ENCODE results near the gene CES3.

The CES3 gene, protein sequence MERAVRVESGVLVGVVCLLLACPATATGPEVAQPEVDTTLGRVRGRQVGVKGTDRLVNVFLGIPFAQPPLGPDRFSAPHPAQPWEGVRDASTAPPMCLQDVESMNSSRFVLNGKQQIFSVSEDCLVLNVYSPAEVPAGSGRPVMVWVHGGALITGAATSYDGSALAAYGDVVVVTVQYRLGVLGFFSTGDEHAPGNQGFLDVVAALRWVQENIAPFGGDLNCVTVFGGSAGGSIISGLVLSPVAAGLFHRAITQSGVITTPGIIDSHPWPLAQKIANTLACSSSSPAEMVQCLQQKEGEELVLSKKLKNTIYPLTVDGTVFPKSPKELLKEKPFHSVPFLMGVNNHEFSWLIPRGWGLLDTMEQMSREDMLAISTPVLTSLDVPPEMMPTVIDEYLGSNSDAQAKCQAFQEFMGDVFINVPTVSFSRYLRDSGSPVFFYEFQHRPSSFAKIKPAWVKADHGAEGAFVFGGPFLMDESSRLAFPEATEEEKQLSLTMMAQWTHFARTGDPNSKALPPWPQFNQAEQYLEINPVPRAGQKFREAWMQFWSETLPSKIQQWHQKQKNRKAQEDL

GRCh38 chr16:66961065-66961744, at the start of gene CES3:
CES3 (plus strand) TSS chr16:66961266; CDS start chr16:66961308, 42 bp downstream.
- peak; percentile 37 to 58 for DNase-seq (ENCODE audit: low read depth in 2 of 2)

- no peak for DNase-seq (ENCODE audit: low read depth in 2 of 2)
Measured at GRCh38 chr16:66911801-66912200, 49.3 kb upstream of the CES3 start.

- no peak for DNase-seq (ENCODE audit: low read depth in 2 of 2)
Measured at GRCh38 chr16:66913081-66913480, 48.0 kb upstream of the CES3 start.

DNA sequence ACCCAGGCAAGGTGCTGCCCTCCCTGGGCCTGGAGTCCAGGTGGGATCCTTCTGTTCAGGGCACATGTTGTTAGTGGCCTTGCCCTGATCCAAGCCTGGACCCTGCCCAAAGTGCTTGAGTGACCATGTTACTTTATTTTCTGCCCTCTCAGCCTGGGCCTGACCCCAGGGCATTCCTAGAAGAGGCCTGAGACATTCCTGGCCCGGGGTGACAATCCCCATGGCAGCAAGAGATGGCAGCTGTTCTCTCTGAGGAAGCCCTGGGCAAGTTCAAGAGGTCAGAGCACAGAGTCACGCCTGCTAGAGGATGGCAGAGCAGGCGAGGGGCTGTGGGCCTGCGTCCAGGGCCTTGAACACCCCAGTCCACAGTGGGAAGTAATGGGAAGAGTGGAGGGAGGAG, 47.4 kb upstream of the CES3 start:
- DNase-seq (ENCODE audit: low read depth in 2 of 2): no peak

- no peak for DNase-seq (ENCODE audit: low read depth in 2 of 2)
Measured at GRCh38 chr16:66914541-66914940, 46.5 kb upstream of the CES3 start.

DNA sequence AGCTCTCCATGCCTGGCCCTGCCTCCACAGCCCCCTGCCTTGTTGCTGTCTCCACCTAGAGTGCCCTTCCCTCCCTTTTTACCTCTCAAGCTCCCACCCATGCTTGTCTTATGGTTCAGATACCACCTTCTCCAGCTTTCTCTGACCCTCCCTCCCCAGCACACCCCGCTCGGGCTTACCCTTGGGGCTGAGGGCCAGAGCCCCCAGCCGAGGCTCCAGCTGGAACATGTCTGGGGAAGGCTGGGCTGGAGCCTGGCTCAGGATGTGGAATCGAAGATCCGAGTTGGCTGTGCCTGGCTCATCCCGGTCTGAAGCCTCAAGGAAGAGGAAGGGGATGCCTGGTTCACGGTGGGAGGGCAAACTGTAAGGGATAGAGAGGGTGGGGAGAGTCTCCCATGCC, 46.0 kb upstream of the CES3 start:
- no peak for DNase-seq (ENCODE audit: low read depth in 2 of 2)

- no peak for DNase-seq (ENCODE audit: low read depth in 2 of 2)
Measured at GRCh38 chr16:66916518-66916917, 44.5 kb upstream of the CES3 start.

GRCh38 chr16:66917741-66918140, 43.3 kb upstream of the CES3 start:
- no peak for DNase-seq (ENCODE audit: low read depth in 2 of 2)

DNA sequence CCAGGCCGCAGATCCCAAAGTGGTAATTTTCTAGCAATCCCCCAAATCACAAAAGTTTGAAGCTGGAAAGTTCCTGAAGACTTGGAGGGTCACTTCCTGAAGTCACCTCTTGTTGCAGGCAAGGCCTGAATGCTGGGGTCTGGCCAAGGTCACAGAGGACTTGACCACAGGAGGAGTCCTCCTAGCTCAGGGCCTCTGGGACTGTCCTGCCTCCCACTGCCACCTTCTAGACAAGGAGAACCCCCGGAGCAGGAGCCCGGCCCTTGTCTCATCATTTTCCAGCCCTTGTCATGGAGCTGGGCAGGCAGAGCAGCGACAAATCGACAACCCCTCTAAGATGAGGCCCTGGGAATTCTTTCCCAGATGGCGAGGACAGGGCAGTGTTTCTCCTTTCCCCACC, 42.7 kb upstream of the CES3 start:
- DNase-seq (ENCODE audit: low read depth in 2 of 2): no peak

DNA sequence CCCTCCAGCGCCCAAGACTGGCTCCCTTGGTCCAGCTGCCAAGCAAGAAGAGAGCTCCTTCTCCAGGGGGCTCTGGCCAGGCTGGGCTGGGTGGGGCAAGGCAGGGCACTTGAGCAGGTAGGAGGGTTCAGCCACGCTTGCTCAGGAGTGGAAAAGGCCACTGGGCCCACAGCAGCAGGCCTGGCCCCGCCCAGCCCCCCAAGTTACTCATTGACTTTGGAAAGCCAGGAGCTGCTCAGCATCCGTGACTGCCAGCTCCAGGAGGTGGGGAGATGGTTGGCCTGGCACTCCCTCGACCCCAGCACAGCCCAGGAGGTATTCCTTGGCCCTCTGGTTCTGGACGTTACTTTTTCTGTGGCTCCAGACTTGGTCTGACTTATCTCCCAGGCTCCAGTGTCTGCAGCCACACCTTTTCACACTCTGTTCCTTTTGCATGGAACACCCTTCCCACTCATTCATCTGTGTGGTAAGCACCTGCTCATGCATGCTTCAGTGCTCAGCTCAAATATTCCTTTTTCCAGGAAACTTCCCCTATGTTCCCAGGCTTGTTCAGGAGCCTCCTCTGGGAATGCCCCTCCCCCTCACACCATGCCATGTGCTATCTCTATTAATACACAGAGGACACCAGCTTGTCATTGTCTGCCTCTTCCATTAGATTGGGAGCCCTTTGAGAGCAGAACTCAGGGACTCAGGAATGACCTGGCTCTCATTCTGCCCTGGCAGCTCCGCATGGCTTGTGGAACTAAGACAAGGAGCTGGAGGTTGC, 42.1 kb upstream of the CES3 start, which contains the start of gene CDH16:
CDH16 (minus strand) TSS at position 83 of the 766 bp plus-strand sequence. CDS start 820 bp downstream, outside the sequence.
- DNase-seq (ENCODE audit: low read depth in 2 of 2): no peak

DNA sequence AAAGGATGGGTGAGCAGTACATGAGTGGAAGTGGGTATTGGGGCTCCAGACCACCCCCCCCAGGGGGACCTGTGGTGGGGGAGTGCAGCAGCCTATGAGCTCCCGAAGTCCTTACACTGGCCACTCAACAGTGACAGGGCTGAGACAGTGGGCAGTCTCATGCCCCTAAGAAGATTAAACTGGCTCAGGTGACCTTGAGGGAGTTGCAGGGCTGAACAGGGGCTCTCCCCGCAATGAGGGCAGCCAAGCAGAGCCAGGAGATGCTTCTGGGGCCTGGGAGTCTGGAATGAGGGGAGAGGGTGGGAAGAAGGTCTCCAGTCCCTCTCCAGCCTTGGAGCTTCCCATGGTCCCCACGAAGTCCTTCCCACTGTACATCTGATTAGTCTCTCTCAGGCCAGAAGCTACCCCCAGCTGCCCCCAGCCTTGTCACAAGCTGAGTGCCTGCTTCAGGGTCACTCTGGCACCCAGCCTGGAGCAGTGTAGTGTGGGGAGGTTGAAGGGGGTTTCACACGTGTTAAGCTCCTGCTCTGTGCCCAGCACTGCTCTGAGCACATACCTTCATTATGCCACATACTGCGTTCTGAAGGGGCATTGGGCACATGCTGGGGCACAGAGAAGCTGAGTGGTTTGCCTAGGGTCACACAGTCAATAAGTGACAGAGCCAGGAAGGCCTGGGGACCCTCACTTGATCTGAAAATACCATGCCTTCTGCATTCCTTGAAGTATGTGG, 41.3 kb upstream of the CES3 start:
- DNase-seq (ENCODE audit: low read depth in 2 of 2): no peak

GRCh38 chr16:66920299-66920590, 40.8 kb upstream of the CES3 start:
- DNase-seq (ENCODE audit: low read depth in 2 of 2): no peak

DNA sequence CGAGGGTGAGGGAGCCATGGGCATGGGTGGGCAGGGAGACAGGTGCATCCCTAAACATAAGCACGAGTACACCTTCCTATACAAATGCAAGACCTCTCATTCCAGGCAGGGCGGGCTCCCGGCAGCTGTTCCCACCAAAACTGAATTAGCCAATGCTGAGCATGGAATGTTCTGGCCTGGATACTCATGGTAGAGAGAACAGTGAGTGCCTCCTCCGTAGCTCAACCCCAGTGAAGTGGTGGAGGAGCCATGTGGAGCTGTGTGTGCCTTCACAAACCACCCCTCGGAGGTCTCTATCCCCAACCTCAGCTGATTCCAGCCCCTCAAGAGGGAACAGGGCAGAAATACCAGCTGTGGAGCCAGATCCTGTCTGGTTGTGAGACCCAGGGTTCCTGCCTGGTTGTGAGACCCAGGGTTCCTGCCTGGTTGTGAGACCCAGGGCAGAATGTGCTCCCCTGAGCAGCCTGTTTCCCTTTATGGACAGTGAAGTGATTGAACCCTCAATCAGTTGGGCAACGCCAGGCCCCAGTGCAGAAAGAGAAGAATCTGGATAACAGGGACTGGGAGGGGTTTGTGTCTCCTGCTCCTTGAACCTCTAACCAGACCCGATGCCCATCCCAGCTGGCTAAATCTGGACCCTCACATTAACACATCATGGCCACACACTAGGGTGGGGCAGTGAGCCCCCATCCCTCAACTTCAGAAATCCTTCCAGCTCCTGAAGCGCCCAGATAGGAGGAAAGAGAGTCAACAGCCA, 40.0 kb upstream of the CES3 start:
- DNase-seq (ENCODE audit: low read depth in 2 of 2): no peak

- no peak for DNase-seq (ENCODE audit: low read depth in 2 of 2)
Measured at GRCh38 chr16:66921729-66922450, 39.2 kb upstream of the CES3 start.

- DNase-seq (ENCODE audit: low read depth in 2 of 2): no peak
Measured at GRCh38 chr16:66923247-66923731, 37.8 kb upstream of the CES3 start.

GRCh38 chr16:66923866-66924265, 37.2 kb upstream of the CES3 start:
- DNase-seq (ENCODE audit: low read depth in 2 of 2): no peak

DNA sequence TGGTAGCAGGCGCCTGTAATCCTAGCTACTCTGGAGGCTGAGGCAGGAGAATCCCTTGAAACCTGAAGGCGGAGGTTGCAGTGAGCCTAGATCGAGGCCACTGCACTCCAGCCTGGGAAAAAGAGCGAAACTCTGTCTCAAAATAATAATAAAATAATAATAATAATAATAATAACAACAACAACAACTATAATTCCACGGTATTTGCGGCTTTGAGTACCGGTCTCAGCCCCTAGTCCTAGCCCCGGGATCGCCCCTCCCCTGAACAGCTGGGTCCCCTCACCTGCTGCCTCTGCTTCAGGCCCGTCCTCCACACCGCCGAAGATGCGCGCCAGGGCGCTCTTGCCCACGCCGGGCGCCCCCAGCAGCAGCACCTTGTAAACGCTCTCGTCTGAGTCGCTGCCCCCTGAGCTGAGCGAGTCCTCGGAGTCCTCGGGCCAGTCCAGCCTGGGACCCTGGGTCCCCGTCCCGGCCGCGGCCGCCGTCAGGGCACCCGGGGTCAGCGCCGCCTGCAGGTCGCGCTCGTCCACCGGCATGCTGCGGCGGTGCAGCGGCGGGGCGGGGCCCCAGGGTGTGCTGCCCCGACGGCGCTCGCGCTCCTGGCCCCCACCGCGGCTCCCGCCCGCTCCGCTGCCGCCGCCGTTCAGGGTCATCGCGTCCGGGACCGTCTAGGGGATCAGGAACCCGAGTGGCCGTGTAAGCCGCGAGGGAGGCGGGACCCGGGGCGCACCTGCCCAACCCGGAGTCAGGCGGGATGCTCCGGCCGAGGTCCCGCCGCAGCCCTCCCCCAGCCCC, 36.3 kb upstream of the CES3 start:
- DNase-seq (ENCODE audit: low read depth in 2 of 2): peak in 1 of 2 donors; percentile 31

- peak in 1 of 2 donors; percentile 31 for DNase-seq (ENCODE audit: low read depth in 2 of 2)
Measured at GRCh38 chr16:66925322-66925840, 35.7 kb upstream of the CES3 start, which contains the start of gene RRAD. RRAD (minus strand) TSS chr16:66925535; CDS start chr16:66925179, 356 bp downstream.

Data from stimulated activated CD4-positive, alpha-beta T cell treated with anti-CD3 and anti-CD28 coated beads, Interleukin-1b, Interleukin-23, amount 100 ng/mL, for 4 hours (primary cell).